ENCODE results near the gene SCGN. TPM values are rescaled to one million over a fixed set of nuclear protein-coding genes. Genes with fewer than 3 reads are reported as not detected.

The SCGN gene
- total and polyA plus RNA-seq, 2 of the 13 experiments (the other 11 are each of a cell fraction or from before 2014, with no cell fraction given): 2.9 to 29.0 TPM

GRCh38 chr6:25681848-25682247, 29.8 kb downstream of the SCGN start (continued):
- TF ChIP-seq ZBTB40 (IDR thresholded peaks at IDR 0.05): no peak
- TF ChIP-seq ZBTB40 (CRISPR knock-in tag; IDR thresholded peaks at IDR 0.05): no peak
- TF ChIP-seq ZMAT3 (CRISPR knock-in tag; conservative IDR thresholded peaks at IDR 0.05): no peak
- TF ChIP-seq SMARCC2 (IDR thresholded peaks at IDR 0.05): no peak
- no peak for TF ChIP-seq ZNF768 (CRISPR knock-in tag; IDR thresholded peaks at IDR 0.05)
- no peak for TF ChIP-seq ZNF235 (CRISPR knock-in tag; IDR thresholded peaks at IDR 0.05; ENCODE audit: borderline replicate concordance)
- TF ChIP-seq ZNF142 (CRISPR knock-in tag; IDR thresholded peaks at IDR 0.05): no peak
- peak; percentile 92 for TF ChIP-seq ATF7 (IDR thresholded peaks at IDR 0.05)
- TF ChIP-seq ATF7 (CRISPR knock-in tag; IDR thresholded peaks at IDR 0.05): no peak
- no peak for TF ChIP-seq HMGXB4 (CRISPR knock-in tag; IDR thresholded peaks at IDR 0.05; ENCODE audit: borderline replicate concordance in 1 of 2, low read depth in 1 of 2)
- no peak for TF ChIP-seq CHCHD3 (CRISPR knock-in tag; IDR thresholded peaks at IDR 0.05)
- TF ChIP-seq CREB1 (IDR thresholded peaks at IDR 0.05): 0 out of 2 replicates have a peak, but pooled peaks have one; percentile 3
- no peak for TF ChIP-seq CREB1 (CRISPR knock-in tag; IDR thresholded peaks at IDR 0.05)
- no peak for TF ChIP-seq RXRB (CRISPR knock-in tag; IDR thresholded peaks at IDR 0.05; ENCODE audit: borderline replicate concordance)
- no peak for TF ChIP-seq RFX1 (IDR thresholded peaks at IDR 0.05)
